ENCODE data around the gene MAD1L1. TPM values are rescaled to one million over a fixed set of nuclear protein-coding genes. Genes with fewer than 3 reads are reported as not detected.

MAD1L1 gene
- total and polyA plus RNA-seq, 8 donors, result 21.4 to 58.8 (median 22.5) TPM

DNA sequence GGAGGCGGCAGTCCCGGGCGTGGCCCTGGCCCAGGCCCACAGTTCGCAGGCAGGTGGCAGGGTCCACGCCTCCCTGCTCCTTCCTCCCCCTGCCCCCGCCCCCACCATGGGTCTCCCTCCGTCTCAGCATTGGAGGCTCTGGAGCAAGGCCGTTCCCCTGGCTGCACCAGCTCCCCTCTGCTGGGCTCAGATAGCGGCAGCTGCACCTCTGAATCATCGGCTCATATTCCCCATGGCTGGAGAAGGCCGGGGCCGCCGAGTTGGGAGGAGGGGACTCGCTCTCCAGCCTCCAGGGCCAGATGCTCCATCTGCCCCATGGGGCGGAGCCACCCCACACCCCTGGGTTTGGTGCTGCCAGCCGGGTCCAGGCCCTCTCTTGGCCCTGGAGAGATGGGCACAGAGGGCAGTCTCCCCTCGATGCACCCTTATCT, 417.7 kb downstream of the MAD1L1 start:
- H3K27me3 ChIP-seq, result no peaks in the 10 kb centered on the region
- H3K27ac ChIP-seq, result no peak overlapping the region
- H3K36me3 ChIP-seq, result peaks cover 0 to 22% of the 10 kb centered on the region in 2 donors
- intact Hi-C loops (cut with DNase I), result no loop called here
- H3K4me3 ChIP-seq, result no peak overlapping the region
- peaks cover 0 to 4% of the 10 kb centered on the region in 2 donors for H3K4me1 ChIP-seq
- H3K9me3 ChIP-seq, result no peaks in the 10 kb centered on the region
- no peak for DNase-seq
- TF ChIP-seq, protein P1, sequence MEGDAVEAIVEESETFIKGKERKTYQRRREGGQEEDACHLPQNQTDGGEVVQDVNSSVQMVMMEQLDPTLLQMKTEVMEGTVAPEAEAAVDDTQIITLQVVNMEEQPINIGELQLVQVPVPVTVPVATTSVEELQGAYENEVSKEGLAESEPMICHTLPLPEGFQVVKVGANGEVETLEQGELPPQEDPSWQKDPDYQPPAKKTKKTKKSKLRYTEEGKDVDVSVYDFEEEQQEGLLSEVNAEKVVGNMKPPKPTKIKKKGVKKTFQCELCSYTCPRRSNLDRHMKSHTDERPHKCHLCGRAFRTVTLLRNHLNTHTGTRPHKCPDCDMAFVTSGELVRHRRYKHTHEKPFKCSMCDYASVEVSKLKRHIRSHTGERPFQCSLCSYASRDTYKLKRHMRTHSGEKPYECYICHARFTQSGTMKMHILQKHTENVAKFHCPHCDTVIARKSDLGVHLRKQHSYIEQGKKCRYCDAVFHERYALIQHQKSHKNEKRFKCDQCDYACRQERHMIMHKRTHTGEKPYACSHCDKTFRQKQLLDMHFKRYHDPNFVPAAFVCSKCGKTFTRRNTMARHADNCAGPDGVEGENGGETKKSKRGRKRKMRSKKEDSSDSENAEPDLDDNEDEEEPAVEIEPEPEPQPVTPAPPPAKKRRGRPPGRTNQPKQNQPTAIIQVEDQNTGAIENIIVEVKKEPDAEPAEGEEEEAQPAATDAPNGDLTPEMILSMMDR (IDR thresholded peaks at IDR 0.05), result no peak
- no peak for ATAC-seq

DNA sequence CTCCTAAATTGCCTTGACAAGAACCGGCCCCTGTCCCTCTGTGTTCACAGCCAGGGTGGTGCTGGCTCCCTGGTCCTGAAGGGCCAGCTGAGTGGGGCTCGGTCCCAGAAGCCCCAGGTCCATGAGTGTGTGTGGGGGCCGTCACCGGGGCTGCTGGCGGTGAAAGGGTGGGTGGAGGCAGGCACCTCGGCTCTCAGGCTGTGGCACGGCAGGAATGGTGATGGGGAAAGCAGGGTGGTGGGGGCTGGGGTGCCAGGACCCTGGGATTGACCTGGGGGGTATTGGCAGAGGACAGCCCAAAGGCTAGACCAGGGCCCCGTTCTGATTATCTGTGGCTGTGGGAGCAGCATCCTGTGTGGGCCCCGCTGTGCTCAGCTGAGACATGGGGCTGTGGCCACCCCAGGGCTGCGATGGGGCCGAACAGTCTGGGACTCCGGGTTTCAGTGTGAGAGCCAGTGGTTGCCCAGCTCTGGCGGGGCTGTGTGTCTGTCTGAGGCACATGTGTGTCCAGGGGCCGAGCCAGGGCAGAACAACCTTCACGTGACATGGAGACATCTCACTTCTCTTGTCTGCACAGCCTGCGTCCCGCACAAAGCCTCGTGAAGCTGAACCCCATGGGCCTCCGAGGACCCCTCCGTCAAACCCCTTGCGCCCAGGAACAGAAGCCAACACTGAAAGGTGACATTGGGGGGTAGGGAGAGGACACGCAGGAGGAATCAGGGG, 418.5 kb downstream of the MAD1L1 start:
- DNase-seq (no peak), ATAC-seq (no peak)
- intact Hi-C loops (cut with DNase I), result no loop called here
- H3K36me3 ChIP-seq, result peaks cover 0 to 22% of the 10 kb centered on the region in 2 donors
- H3K4me1 ChIP-seq, result peaks cover 0 to 4% of the 10 kb centered on the region in 2 donors
- H3K27ac ChIP-seq, result no peak overlapping the region
- no peaks in the 10 kb centered on the region for H3K9me3 ChIP-seq
- TF ChIP-seq, protein P1 (IDR thresholded peaks at IDR 0.05), result no peak
- H3K27me3 ChIP-seq, result peaks cover 0 to 4% of the 10 kb centered on the region in 2 donors
- H3K4me3 ChIP-seq, result no peak overlapping the region

DNA sequence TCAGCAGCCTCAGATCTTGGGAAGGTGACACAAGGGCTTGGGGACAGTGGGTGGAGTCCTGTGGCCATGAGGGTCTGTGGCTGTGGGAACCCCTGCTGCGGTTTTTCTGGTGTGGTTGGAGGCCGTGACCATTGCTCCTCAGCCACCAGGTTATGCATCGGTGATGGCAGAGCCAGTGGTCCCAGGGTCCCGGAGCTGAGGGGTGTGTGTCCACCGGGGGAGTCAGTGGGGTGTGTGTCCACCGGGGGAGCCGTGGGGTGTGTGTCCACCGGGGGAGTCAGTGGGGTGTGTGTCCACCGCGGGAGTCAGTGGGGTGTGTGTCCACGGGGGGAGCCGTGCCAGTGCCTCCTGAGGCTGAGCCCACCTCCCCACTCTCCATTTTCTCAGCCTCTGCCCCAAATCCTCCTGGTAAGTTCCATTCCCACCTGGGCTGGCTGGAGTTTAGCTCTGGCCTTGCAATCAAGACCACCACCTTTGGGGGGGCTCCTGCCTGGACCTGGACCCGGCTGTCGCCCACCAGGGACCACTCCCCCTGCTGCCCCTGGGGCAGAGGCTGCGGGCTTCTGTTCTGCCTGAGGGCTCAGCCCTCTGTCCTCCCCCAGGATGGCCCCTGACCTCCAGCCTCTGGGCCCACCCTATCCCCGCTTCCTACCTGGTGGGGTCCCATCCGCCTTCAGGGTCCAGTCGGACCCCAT, 419.2 kb downstream of the MAD1L1 start:
- no peaks in the 10 kb centered on the region for H3K9me3 ChIP-seq
- TF ChIP-seq, protein P1 (IDR thresholded peaks at IDR 0.05), result no peak
- peaks cover 0 to 4% of the 10 kb centered on the region in 2 donors for H3K27me3 ChIP-seq
- H3K4me1 ChIP-seq, result peaks cover 0 to 4% of the 10 kb centered on the region in 2 donors
- DNase-seq, result no peak
- H3K4me3 ChIP-seq, result no peak overlapping the region
- H3K27ac ChIP-seq, result no peak overlapping the region
- intact Hi-C loops (cut with DNase I), result no loop called here
- ATAC-seq, result no peak
- peaks cover 0 to 22% of the 10 kb centered on the region in 2 donors for H3K36me3 ChIP-seq

DNA sequence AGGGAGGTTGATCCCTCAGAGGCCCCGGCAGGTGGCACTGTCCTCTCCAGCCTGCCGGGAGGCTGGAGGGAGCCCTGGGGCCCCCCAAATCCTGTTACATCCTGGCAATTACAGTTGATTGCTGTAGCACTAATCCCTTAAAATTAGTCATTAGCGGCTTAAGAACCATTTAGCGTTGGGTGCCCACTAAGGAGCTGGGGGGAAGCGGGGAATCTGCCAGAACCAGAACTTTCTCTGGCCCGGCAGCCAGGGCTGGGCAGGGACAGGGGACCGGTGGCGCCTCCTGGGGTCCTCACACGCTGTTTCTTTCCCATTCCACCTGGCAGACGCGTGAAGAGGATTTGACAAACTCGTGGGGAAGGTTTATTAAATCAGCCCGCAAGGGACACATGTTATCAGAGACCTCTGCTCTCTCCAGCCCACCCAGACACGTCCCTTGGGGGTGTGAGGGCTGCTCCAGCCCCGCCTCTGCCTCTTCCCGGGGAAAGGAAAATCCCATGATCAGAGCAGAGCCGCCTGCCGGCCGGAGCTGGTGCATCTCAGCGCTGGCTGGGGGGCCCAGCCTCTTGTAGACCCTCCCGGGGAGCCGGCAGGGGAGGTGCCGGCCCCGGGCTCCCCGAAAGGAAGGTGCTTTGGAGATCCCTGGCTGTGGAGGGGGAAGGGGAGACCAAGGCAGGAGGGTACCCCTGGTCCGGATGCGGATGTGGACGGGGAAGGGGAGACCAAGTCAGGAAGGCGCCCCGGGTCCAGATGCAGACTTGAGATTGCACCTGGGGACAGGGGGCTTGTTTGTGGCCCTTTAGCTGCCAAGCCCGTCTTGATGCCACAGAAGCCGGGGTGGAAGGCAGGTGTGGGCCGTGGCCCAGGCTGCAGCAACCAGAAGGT, 420.0 kb downstream of the MAD1L1 start:
- no peak overlapping the region for H3K4me3 ChIP-seq
- TF ChIP-seq, protein P1 (IDR thresholded peaks at IDR 0.05), result no peak
- DNase-seq (peak in 1 of 4 donors; percentile 32), ATAC-seq (peak; percentile 31)
- intact Hi-C loops (cut with DNase I), result no loop called here
- H3K27me3 ChIP-seq, result peaks cover 0 to 4% of the 10 kb centered on the region in 2 donors
- H3K36me3 ChIP-seq, result peaks cover 0 to 22% of the 10 kb centered on the region in 2 donors
- no peak overlapping the region for H3K27ac ChIP-seq
- no peaks in the 10 kb centered on the region for H3K9me3 ChIP-seq
- peaks cover 0 to 4% of the 10 kb centered on the region in 2 donors for H3K4me1 ChIP-seq

Measured in left lung (tissue), 10 donors.